ENCODE measurements around the gene MEAF6.

DNA sequence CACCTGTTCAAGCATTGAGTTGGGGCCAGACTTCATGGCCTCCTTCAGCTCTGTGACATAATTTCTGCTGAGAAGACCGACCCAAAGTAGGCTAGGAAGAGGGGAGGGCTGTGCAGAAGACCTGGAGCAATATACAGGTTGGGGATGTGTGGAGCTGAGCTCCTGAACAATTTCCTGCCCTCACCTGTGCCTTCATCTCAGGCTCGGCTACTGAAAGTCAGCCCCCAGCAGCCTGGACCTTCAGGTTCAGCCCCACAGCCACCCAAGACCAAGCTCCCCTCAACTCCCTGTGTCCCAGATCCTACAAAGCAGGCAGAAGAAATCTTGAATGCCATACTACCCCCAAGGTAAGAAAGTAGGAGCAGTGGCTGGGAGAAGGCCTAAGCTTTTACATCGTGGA, 42.8 kb upstream of the MEAF6 start:
- TF ChIP-seq TAF1 (IDR thresholded peaks at IDR 0.05; ENCODE audit: low read depth), result no peak
- no peak for TF ChIP-seq NFIC (IDR thresholded peaks at IDR 0.05)
- 0 out of 2 replicates have a peak, but pooled peaks have one; percentile 4 for TF ChIP-seq MAX (IDR thresholded peaks at IDR 0.05)
- TF ChIP-seq EP300 (IDR thresholded peaks at IDR 0.05; ENCODE audit: borderline replicate concordance), result no peak
- TF ChIP-seq REST (IDR thresholded peaks at IDR 0.05; ENCODE audit: low read depth), result no peak
- no peak for TF ChIP-seq CREB1 (IDR thresholded peaks at IDR 0.05; ENCODE audit: low read depth)
- no peak for TF ChIP-seq EGR1 (IDR thresholded peaks at IDR 0.05)
- no peak for TF ChIP-seq ZBTB7A (IDR thresholded peaks at IDR 0.05; ENCODE audit: low read depth)
- no peak for TF ChIP-seq YY1 (IDR thresholded peaks at IDR 0.05; ENCODE audit: low read depth)
- TF ChIP-seq RAD21 (IDR thresholded peaks at IDR 0.05; ENCODE audit: low read depth), result no peak
- TF ChIP-seq CEBPB (IDR thresholded peaks at IDR 0.05), result no peak
